ENCODE measurements around the gene LIPG. TPM values are rescaled to one million over a fixed set of nuclear protein-coding genes. Genes with fewer than 3 reads are reported as not detected.

LIPG gene
- total RNA-seq, 1 experiment from 2014 or later, result 86.7 TPM

GRCh38 chr18:49580279-49580678 is 18.4 kb downstream of the LIPG start:
- intact Hi-C loops (cut with micrococcal nuclease; ENCODE audit: unreplicated experiment), result no loop called here
- TF ChIP-seq CTCF (IDR thresholded peaks at IDR 0.05; ENCODE audit: insufficient read depth in 1 of 2, low read depth in 1 of 2, low read length in 1 of 2, severe bottlenecking in 1 of 2, unreplicated experiment in 1 of 2), result no peak
- no peaks in the 10 kb centered on the region for H3K4me1 ChIP-seq
- peaks cover 69% of the 10 kb centered on the region for H3K36me3 Mint-ChIP-seq (ENCODE audit: insufficient read depth, unreplicated experiment)
- H3K27me3 Mint-ChIP-seq (ENCODE audit: insufficient read depth, unreplicated experiment), result no peaks in the 10 kb centered on the region
- H3K4me1 Mint-ChIP-seq (ENCODE audit: low read depth, unreplicated experiment), result no peaks in the 10 kb centered on the region
- no peaks in the 10 kb centered on the region for H3K9me3 ChIP-seq
- CTCF ChIA-PET, result no interaction called here
- BruUV-seq (replicated peaks), result no TSS peak
- no peak overlapping the region for H3K4me3 Mint-ChIP-seq (ENCODE audit: unreplicated experiment)
- no peak overlapping the region for H3K4me3 ChIP-seq (ENCODE audit: low read depth, low read length)
- DNase-seq, result no peak
- H3K27ac Mint-ChIP-seq (ENCODE audit: unreplicated experiment), result no peak overlapping the region
- H3K9me3 Mint-ChIP-seq (ENCODE audit: unreplicated experiment), result no peaks in the 10 kb centered on the region
- H3K36me3 ChIP-seq (ENCODE audit: control insufficient read depth, insufficient read depth, low read length), result no peaks in the 10 kb centered on the region
- no peaks in the 10 kb centered on the region for H3K27me3 ChIP-seq (replicated peaks; ENCODE audit: control insufficient read depth, insufficient read depth, low read length)
- POLR2A ChIA-PET, result no interaction called here

GRCh38 chr18:49581371-49581770 is 19.5 kb downstream of the LIPG start:
- Histone ChIP-seq H3K9me3 (no peaks in the 10 kb centered on the region), H3K4me3 (ENCODE audit: low read depth, low read length) (no peak overlapping the region), H3K27me3 (replicated peaks; ENCODE audit: control insufficient read depth, insufficient read depth, low read length) (no peaks in the 10 kb centered on the region), H3K36me3 (ENCODE audit: control insufficient read depth, insufficient read depth, low read length) (no peaks in the 10 kb centered on the region), H3K4me1 (no peaks in the 10 kb centered on the region)
- ChIA-PET CTCF (no interaction called here), POLR2A (no interaction called here)
- DNase-seq, result no peak
- H3K27ac Mint-ChIP-seq (ENCODE audit: unreplicated experiment), result no peak overlapping the region
- H3K9me3 Mint-ChIP-seq (ENCODE audit: unreplicated experiment), result no peaks in the 10 kb centered on the region
- H3K36me3 Mint-ChIP-seq (ENCODE audit: insufficient read depth, unreplicated experiment), result peaks cover 67% of the 10 kb centered on the region
- intact Hi-C loops (cut with micrococcal nuclease; ENCODE audit: unreplicated experiment), result no loop called here
- H3K4me3 Mint-ChIP-seq (ENCODE audit: unreplicated experiment), result no peak overlapping the region
- H3K27me3 Mint-ChIP-seq (ENCODE audit: insufficient read depth, unreplicated experiment), result no peaks in the 10 kb centered on the region
- H3K4me1 Mint-ChIP-seq (ENCODE audit: low read depth, unreplicated experiment), result no peaks in the 10 kb centered on the region
- no peak for TF ChIP-seq CTCF (IDR thresholded peaks at IDR 0.05; ENCODE audit: insufficient read depth in 1 of 2, low read depth in 1 of 2, low read length in 1 of 2, severe bottlenecking in 1 of 2, unreplicated experiment in 1 of 2)
- no TSS peak for BruUV-seq (replicated peaks)

- H3K9me3 ChIP-seq, result no peaks in the 10 kb centered on the region
- H3K27ac Mint-ChIP-seq (ENCODE audit: unreplicated experiment), result no peak overlapping the region
- H3K9me3 Mint-ChIP-seq (ENCODE audit: unreplicated experiment), result no peaks in the 10 kb centered on the region
- H3K4me1 Mint-ChIP-seq (ENCODE audit: low read depth, unreplicated experiment), result no peaks in the 10 kb centered on the region
- H3K36me3 Mint-ChIP-seq (ENCODE audit: insufficient read depth, unreplicated experiment), result peaks cover 76% of the 10 kb centered on the region
- POLR2A ChIA-PET, result no interaction called here
- no peaks in the 10 kb centered on the region for H3K4me1 ChIP-seq
- no peaks in the 10 kb centered on the region for H3K36me3 ChIP-seq (ENCODE audit: control insufficient read depth, insufficient read depth, low read length)
- BruUV-seq (replicated peaks), result TSS peak; percentile 16
- no peak for DNase-seq
- no peak overlapping the region for H3K4me3 ChIP-seq (ENCODE audit: low read depth, low read length)
- intact Hi-C loops (cut with micrococcal nuclease; ENCODE audit: unreplicated experiment), result no loop called here
- H3K27me3 ChIP-seq (replicated peaks; ENCODE audit: control insufficient read depth, insufficient read depth, low read length), result no peaks in the 10 kb centered on the region
- CTCF ChIA-PET, result no interaction called here
- H3K27me3 Mint-ChIP-seq (ENCODE audit: insufficient read depth, unreplicated experiment), result no peaks in the 10 kb centered on the region
- no peak overlapping the region for H3K4me3 Mint-ChIP-seq (ENCODE audit: unreplicated experiment)
- no peak for TF ChIP-seq CTCF (IDR thresholded peaks at IDR 0.05; ENCODE audit: insufficient read depth in 1 of 2, low read depth in 1 of 2, low read length in 1 of 2, severe bottlenecking in 1 of 2, unreplicated experiment in 1 of 2)
Observed at GRCh38 chr18:49582579-49582978, 20.7 kb downstream of the LIPG start.
